ENCODE data around the gene APOBEC3H. TPM values are rescaled to one million over a fixed set of nuclear protein-coding genes. Genes with fewer than 3 reads are reported as not detected.
"Not testable (repeated sequence)": the region's sequence is repeated elsewhere in the genome, so short reads cannot be mapped to it uniquely, and the experiment has no call there.

APOBEC3H gene
- total and polyA plus RNA-seq, 12 donors: 0.06 to 1.9 (median 0.61) TPM; not detected in 8

GRCh38 chr22:39078329-39078728, 18.7 kb upstream of the APOBEC3H start:
- 93 to 95% methylated on average over 8 of the region's 8 CpGs for WGBS, 2 donors
- TF ChIP-seq, protein P1, sequence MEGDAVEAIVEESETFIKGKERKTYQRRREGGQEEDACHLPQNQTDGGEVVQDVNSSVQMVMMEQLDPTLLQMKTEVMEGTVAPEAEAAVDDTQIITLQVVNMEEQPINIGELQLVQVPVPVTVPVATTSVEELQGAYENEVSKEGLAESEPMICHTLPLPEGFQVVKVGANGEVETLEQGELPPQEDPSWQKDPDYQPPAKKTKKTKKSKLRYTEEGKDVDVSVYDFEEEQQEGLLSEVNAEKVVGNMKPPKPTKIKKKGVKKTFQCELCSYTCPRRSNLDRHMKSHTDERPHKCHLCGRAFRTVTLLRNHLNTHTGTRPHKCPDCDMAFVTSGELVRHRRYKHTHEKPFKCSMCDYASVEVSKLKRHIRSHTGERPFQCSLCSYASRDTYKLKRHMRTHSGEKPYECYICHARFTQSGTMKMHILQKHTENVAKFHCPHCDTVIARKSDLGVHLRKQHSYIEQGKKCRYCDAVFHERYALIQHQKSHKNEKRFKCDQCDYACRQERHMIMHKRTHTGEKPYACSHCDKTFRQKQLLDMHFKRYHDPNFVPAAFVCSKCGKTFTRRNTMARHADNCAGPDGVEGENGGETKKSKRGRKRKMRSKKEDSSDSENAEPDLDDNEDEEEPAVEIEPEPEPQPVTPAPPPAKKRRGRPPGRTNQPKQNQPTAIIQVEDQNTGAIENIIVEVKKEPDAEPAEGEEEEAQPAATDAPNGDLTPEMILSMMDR (IDR thresholded peaks at IDR 0.05): no peak
- peaks cover 0 to 12% (median 12%) of the 10 kb centered on the region in 9 donors for H3K4me1 ChIP-seq
- H3K27ac ChIP-seq: peak overlapping the region in 1 of 10 donors; percentile 94
- intact Hi-C loops (cut with DNase I): loop anchor here in 1 of 10 donors (10.0 kb wide), 1 partner anchor 74 kb away; no protein-coding TSS in a partner anchor
- DNase-seq (no peak), ATAC-seq (no peak)
- H3K9me3 ChIP-seq: no peaks in the 10 kb centered on the region
- H3K36me3 ChIP-seq: peaks cover 0 to 29% (median 0%) of the 10 kb centered on the region in 9 donors
- H3K27me3 ChIP-seq: no peaks in the 10 kb centered on the region
- peak overlapping the region in 2 of 10 donors; percentile 66 to 67 for H3K4me3 ChIP-seq

DNA sequence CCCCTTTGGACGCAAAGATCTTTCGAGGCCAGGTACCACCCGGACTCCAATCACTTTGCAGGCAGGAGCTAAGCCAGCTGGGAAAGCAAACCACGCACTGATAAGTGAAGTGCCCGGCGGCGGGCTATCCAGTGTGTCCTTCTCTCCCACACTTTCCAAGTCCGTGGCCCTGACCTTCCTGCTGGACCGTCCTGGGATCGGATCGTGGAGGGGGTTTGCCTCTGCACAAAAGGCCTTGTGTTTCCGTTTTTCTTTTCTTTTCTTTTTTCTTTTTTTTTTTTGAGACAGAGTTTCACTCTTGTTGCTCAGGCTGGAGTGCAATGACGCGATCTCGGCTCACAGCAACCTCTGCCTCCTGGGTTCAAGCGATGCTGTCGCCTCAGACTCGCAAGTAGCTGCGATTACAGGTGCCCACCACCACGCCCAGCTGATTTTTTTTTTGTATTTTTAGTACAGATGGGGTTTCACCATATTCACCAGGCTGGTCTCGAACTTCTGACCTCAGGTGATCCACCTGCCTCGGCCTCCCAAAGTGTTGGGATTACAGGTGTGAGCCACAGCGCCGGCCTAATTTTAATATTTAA, 17.9 kb upstream of the APOBEC3H start:
- DNase-seq, ATAC-seq, H3K27ac ChIP-seq, H3K27me3 ChIP-seq, H3K9me3 ChIP-seq: not testable (repeated sequence)
- H3K36me3 ChIP-seq: peaks cover 0 to 36% (median 0%) of the 10 kb centered on the region in 9 donors
- peaks cover 0 to 12% (median 12%) of the 10 kb centered on the region in 9 donors for H3K4me1 ChIP-seq
- intact Hi-C loops (cut with DNase I): loop anchor here in 1 of 10 donors (10.0 kb wide), 1 partner anchor 74 kb away; no protein-coding TSS in a partner anchor
- H3K4me3 ChIP-seq: peak overlapping the region in 1 of 10 donors; percentile 67
- WGBS, 2 donors: 88 to 91% methylated on average over 19 to 21 of the region's 24 CpGs

- H3K27me3 ChIP-seq: no peaks in the 10 kb centered on the region
- 56 to 66% methylated on average over 9 of the region's 9 CpGs for WGBS, 2 donors
- TF ChIP-seq, protein P1 (IDR thresholded peaks at IDR 0.05): no peak
- peaks cover 0 to 36% (median 0%) of the 10 kb centered on the region in 9 donors for H3K36me3 ChIP-seq
- H3K4me3 ChIP-seq: peak overlapping the region in 1 of 10 donors; percentile 7
- DNase-seq: no peak
- no peaks in the 10 kb centered on the region for H3K9me3 ChIP-seq
- intact Hi-C loops (cut with DNase I): no loop called here
- no peak for ATAC-seq
- no peak overlapping the region for H3K27ac ChIP-seq
- peaks cover 0 to 12% (median 12%) of the 10 kb centered on the region in 9 donors for H3K4me1 ChIP-seq
These were observed 16.8 kb upstream of the APOBEC3H start for GRCh38 chr22:39080052-39080762.

GRCh38 chr22:39081016-39081415, 16.0 kb upstream of the APOBEC3H start:
- H3K36me3 ChIP-seq: peaks cover 0 to 36% (median 0%) of the 10 kb centered on the region in 9 donors
- no peak overlapping the region for H3K27ac ChIP-seq
- no peaks in the 10 kb centered on the region for H3K9me3 ChIP-seq
- DNase-seq: no peak
- no peak for ATAC-seq
- H3K4me1 ChIP-seq: peaks cover 0 to 12% (median 12%) of the 10 kb centered on the region in 9 donors
- intact Hi-C loops (cut with DNase I): no loop called here
- no peaks in the 10 kb centered on the region for H3K27me3 ChIP-seq
- peak overlapping the region in 1 of 10 donors; percentile 7 for H3K4me3 ChIP-seq
- TF ChIP-seq, protein P1 (IDR thresholded peaks at IDR 0.05): no peak
- 89 to 92% methylated on average over 12 of the region's 12 CpGs for WGBS, 2 donors

Data from heart right ventricle (tissue), 16 donors.